ENCODE results near the gene INPP5J. TPM values are rescaled to one million over a fixed set of nuclear protein-coding genes. Genes with fewer than 3 reads are reported as not detected.

The INPP5J gene
- polyA plus RNA-seq, 3 donors from 2014 or later, result not detected

GRCh38 chr22:31143038-31143437 is 20.3 kb downstream of the INPP5J start:
- H3K27ac Mint-ChIP-seq, result no peak overlapping the region

DNA sequence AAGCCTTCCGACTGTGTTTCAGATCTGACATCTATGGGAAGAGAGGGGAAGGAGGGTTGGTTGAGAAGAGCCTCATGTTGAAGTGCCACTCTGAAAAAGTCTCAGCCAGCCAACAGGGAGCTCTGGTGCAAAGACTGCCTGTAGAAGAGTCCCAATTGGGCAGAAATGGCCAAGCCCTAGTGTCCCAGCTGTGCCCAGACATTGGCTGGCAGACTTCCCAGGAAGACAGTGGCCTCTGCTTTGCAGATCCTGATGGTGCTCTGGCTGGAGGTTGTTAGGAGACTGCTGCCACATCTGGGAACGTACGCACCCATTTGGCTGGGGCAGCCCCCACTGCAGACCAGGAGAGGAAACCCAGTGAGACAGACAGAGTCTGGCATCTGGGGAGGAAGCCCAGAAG is 20.8 kb downstream of the INPP5J start:
- H3K36me3 Mint-ChIP-seq, result no peaks in the 10 kb centered on the region
- no peak overlapping the region for H3K27ac Mint-ChIP-seq
- H3K4me1 Mint-ChIP-seq, result no peaks in the 10 kb centered on the region
- H3K27me3 Mint-ChIP-seq (ENCODE audit: low read depth in 3 of 3), result peaks cover 0 to 4% (median 3%) of the 10 kb centered on the region in 3 donors
- H3K4me3 Mint-ChIP-seq, result no peak overlapping the region
- H3K9me3 Mint-ChIP-seq, result peaks cover 0 to 3% (median 0%) of the 10 kb centered on the region in 6 donors
- DNase-seq, result no peak

More at GRCh38 chr22:31143038-31143437, 20.3 kb downstream of the INPP5J start:
- H3K4me1 Mint-ChIP-seq, result no peaks in the 10 kb centered on the region
- H3K4me3 Mint-ChIP-seq, result no peak overlapping the region
- no peak for DNase-seq
- H3K36me3 Mint-ChIP-seq, result no peaks in the 10 kb centered on the region
- H3K27me3 Mint-ChIP-seq (ENCODE audit: low read depth in 3 of 3), result peaks cover 0 to 5% (median 4%) of the 10 kb centered on the region in 3 donors
- peaks cover 0 to 3% (median 0%) of the 10 kb centered on the region in 6 donors for H3K9me3 Mint-ChIP-seq

DNA sequence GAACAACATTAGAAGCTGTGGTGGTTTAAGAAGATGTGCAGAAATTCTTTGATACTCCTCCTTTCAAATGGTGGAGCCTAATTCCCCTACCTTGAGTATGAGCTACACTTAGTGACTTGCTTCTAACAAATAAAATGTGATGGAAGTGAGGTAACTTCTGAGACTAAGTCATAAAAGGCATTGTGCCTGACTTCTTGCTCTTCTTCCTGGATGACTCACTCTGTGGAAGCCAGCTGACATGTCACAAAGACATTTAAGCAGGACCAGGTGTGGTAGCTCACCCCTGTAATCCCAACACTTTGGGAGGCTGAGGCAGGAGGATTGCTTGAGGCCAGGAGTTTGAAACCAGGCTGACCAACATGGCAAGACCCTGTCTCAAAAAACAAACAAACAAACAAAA is 21.5 kb downstream of the INPP5J start:
- no peaks in the 10 kb centered on the region for H3K36me3 Mint-ChIP-seq
- H3K27me3 Mint-ChIP-seq (ENCODE audit: low read depth in 3 of 3), result peaks cover 0 to 4% (median 3%) of the 10 kb centered on the region in 3 donors
- no peak overlapping the region for H3K4me3 Mint-ChIP-seq
- no peaks in the 10 kb centered on the region for H3K4me1 Mint-ChIP-seq
- no peak for DNase-seq
- H3K27ac Mint-ChIP-seq, result no peak overlapping the region
- H3K9me3 Mint-ChIP-seq, result peaks cover 0 to 3% (median 0%) of the 10 kb centered on the region in 6 donors

GRCh38 chr22:31148488-31148887 is 25.7 kb downstream of the INPP5J start:
- Mint-ChIP-seq H3K36me3 (no peaks in the 10 kb centered on the region), H3K27me3 (ENCODE audit: low read depth in 3 of 3) (peaks cover 0 to 5% (median 3%) of the 10 kb centered on the region in 3 donors), H3K4me1 (no peaks in the 10 kb centered on the region), H3K27ac (no peak overlapping the region), H3K9me3 (peaks cover 0 to 3% (median 0%) of the 10 kb centered on the region in 6 donors), H3K4me3 (no peak overlapping the region)
- no peak for DNase-seq

DNA sequence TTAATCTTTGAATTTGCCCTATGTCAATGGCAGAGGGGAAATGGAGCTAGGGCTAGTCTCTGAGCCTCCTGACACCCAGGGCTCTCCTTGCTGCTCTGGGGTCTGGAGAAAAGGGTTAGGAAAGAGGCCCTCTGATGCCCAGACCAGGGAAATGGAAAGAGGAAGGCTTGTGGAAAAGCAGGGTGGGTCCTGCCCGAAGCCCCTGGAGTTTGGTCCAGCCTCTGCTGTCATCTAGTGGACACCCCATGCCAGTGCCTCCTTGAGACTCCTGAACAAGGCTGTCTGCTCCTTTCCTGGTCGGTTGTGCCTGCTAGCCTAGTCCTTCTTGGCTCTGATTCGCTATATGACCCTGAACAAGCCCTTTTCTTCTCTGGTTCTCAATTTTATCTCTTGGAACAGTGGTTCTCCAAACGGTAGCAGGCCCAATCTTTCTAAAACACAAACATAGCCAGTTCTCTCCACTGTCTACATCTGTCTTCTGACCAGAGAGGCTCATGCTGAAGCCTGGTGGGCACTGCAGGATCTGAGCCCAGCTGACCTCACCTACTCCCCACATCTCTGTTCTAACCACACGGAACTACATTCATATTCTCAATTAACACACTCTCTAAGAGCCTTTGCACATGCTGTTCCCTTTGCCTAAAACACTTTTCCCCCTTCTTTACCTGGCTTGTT is 26.3 kb downstream of the INPP5J start:
- Mint-ChIP-seq H3K4me3 (no peak overlapping the region), H3K36me3 (no peaks in the 10 kb centered on the region), H3K27ac (no peak overlapping the region), H3K9me3 (peaks cover 0 to 3% (median 0%) of the 10 kb centered on the region in 6 donors), H3K27me3 (ENCODE audit: low read depth in 3 of 3) (peaks cover 0 to 5% (median 1%) of the 10 kb centered on the region in 3 donors), H3K4me1 (no peaks in the 10 kb centered on the region)
- peak in 2 of 3 donors; percentile 6 to 12 for DNase-seq

- DNase-seq, result no peak
- H3K9me3 Mint-ChIP-seq, result peaks cover 0 to 3% (median 0%) of the 10 kb centered on the region in 6 donors
- no peaks in the 10 kb centered on the region for H3K4me1 Mint-ChIP-seq
- no peak overlapping the region for H3K27ac Mint-ChIP-seq
- peaks cover 0 to 7% (median 1%) of the 10 kb centered on the region in 3 donors for H3K27me3 Mint-ChIP-seq (ENCODE audit: low read depth in 3 of 3)
- no peaks in the 10 kb centered on the region for H3K36me3 Mint-ChIP-seq
- no peak overlapping the region for H3K4me3 Mint-ChIP-seq
Measured at GRCh38 chr22:31150615-31151014, 27.8 kb downstream of the INPP5J start.

GRCh38 chr22:31151872-31152271 is 29.1 kb downstream of the INPP5J start:
- Mint-ChIP-seq H3K27ac (no peak overlapping the region), H3K4me3 (no peak overlapping the region), H3K4me1 (no peaks in the 10 kb centered on the region), H3K27me3 (ENCODE audit: low read depth in 3 of 3) (peaks cover 0 to 7% (median 1%) of the 10 kb centered on the region in 3 donors), H3K9me3 (peaks cover 0 to 2% (median 0%) of the 10 kb centered on the region in 6 donors), H3K36me3 (no peaks in the 10 kb centered on the region)
- DNase-seq, result no peak

- DNase-seq, result no peak
- H3K27me3 Mint-ChIP-seq (ENCODE audit: low read depth in 3 of 3), result peaks cover 0 to 7% (median 1%) of the 10 kb centered on the region in 3 donors
- H3K9me3 Mint-ChIP-seq, result no peaks in the 10 kb centered on the region
- no peaks in the 10 kb centered on the region for H3K36me3 Mint-ChIP-seq
- H3K4me3 Mint-ChIP-seq, result no peak overlapping the region
- peak overlapping the region in 1 of 6 donors; percentile 17 for H3K27ac Mint-ChIP-seq
- no peaks in the 10 kb centered on the region for H3K4me1 Mint-ChIP-seq
Measured at GRCh38 chr22:31153357-31153756, 30.6 kb downstream of the INPP5J start.

DNA sequence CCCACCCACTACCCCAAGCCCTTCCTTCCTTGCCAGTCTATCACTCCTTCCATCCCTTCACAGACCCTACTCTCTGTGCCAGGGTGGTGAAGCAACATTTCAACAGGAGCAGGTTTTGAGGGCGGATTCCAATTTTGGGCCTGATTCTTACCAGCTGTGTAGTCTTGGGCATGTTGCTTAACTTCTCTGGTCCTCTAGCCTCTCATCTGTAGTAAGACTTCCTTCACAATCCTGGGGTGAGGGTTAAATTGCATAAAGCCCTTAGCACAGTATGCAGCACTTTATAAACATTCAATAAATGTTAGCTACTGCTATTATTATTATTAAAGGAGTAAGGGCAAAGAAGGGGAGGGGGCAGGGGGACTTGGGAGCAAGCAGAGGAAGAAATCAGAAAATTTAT is 32.2 kb downstream of the INPP5J start:
- Mint-ChIP-seq H3K27ac (no peak overlapping the region), H3K4me3 (no peak overlapping the region), H3K4me1 (peaks cover 4 to 10% of the 10 kb centered on the region in 2 donors), H3K9me3 (no peaks in the 10 kb centered on the region), H3K36me3 (no peaks in the 10 kb centered on the region), H3K27me3 (ENCODE audit: low read depth in 3 of 3) (peaks cover 2 to 8% (median 8%) of the 10 kb centered on the region in 3 donors)
- no peak for DNase-seq

DNA sequence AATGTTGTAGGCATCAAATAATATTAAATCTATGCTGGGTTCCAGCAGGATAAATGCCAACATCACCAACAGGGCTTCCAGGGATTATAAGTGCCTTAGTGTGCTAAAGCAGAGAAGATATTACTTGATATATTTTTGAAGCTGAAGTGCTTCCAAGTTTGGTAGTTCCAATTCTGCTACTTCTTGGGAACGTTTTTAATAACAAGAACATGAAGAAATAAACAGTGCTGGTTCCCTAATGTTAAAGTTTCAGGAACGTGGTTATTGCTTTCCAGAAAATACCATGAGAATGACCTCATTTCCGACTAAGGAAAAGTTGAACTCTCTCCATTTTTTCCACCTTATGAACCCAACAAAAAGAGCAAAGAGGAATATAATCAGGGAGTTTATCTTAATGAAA is 32.7 kb downstream of the INPP5J start:
- DNase-seq, result no peak
- peaks cover 7 to 14% of the 10 kb centered on the region in 2 donors for H3K4me1 Mint-ChIP-seq
- no peaks in the 10 kb centered on the region for H3K9me3 Mint-ChIP-seq

GRCh38 chr22:31160328-31160978 is 37.7 kb downstream of the INPP5J start:
- Mint-ChIP-seq H3K9me3 (no peaks in the 10 kb centered on the region), H3K36me3 (peaks cover 0 to 4% (median 0%) of the 10 kb centered on the region in 3 donors), H3K4me3 (peak overlapping the region; percentile 93 to 100 (median 99)), H3K27ac (peak overlapping the region; percentile 85 to 99 (median 99)), H3K27me3 (ENCODE audit: low read depth in 3 of 3) (peaks cover 3 to 8% (median 4%) of the 10 kb centered on the region in 3 donors), H3K4me1 (peaks cover 38 to 48% of the 10 kb centered on the region in 2 donors)
- no peak for DNase-seq

More for the DNA sequence above, 32.7 kb downstream of the INPP5J start:
- Mint-ChIP-seq H3K27me3 (ENCODE audit: low read depth in 3 of 3) (peaks cover 3 to 9% (median 8%) of the 10 kb centered on the region in 3 donors), H3K27ac (peak overlapping the region in 1 of 6 donors; percentile 10), H3K36me3 (no peaks in the 10 kb centered on the region), H3K4me3 (no peak overlapping the region)

DNA sequence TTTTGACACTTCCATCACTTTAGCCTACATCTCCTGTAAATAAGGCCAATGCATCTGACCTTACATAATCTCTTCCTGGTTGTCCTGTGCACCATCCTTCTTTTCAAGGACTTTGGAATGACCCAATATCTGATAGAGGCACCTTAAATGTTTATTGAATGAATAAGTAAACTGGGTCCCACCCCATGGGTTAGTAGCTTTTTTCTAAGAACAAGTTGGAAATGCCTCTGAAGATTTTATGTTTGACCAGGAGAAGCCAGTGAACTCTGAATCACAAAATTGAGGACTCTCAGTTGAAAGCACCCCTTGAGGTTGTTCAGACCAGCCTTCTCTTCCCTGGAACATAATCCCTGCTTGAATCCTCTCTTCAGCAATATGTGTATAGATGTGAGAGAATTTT is 38.6 kb downstream of the INPP5J start:
- no peaks in the 10 kb centered on the region for H3K9me3 Mint-ChIP-seq
- H3K27ac Mint-ChIP-seq, result peak overlapping the region; percentile 85 to 99 (median 99)
- DNase-seq, result no peak
- peak overlapping the region; percentile 93 to 100 (median 99) for H3K4me3 Mint-ChIP-seq
- H3K36me3 Mint-ChIP-seq, result peaks cover 0 to 4% (median 0%) of the 10 kb centered on the region in 3 donors
- peaks cover 3 to 8% (median 4%) of the 10 kb centered on the region in 3 donors for H3K27me3 Mint-ChIP-seq (ENCODE audit: low read depth in 3 of 3)
- peaks cover 41 to 50% of the 10 kb centered on the region in 2 donors for H3K4me1 Mint-ChIP-seq

DNA sequence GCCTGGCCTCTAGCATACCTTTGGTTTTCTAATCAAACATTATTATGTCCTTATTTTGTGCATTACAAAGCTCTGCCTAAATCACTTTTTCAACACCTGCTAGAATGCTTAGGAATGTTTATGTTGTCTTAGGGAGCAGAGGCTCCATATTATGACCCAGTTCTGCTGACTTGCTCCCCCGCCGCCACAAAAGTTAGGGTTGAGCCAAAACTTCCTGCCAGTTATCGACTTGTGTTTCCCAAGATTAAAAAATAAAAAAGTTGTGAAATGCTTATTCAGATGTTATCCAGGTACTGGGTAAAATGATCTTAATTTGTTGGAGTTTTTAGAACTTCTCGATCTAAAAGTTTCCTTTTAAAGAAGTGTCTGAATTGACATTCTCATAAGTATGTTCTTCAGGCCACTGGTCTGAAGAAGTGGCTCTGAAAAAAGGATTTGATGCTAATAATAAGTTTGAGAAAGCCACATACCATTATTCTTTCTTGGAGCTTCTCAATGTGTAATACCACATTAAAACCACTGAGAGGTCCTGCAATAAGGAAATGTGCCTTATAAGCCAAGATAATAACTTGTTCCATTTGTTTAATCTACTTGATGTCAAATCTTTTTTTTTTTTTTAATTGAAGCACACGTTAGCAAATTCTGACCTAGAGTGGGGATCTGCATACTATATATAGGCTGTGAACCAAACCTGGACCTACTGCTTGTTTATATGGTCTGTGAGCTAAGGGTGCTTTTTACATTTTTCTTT is 39.4 kb downstream of the INPP5J start:
- Mint-ChIP-seq H3K27ac (peak overlapping the region; percentile 53 to 99 (median 89)), H3K9me3 (no peaks in the 10 kb centered on the region), H3K4me3 (peak overlapping the region; percentile 48 to 99 (median 62)), H3K36me3 (peaks cover 0 to 4% (median 0%) of the 10 kb centered on the region in 3 donors), H3K4me1 (peaks cover 41 to 52% of the 10 kb centered on the region in 2 donors), H3K27me3 (ENCODE audit: low read depth in 3 of 3) (peaks cover 3 to 8% (median 4%) of the 10 kb centered on the region in 3 donors)
- no peak for DNase-seq

Measured in immature natural killer cell (primary cell).